Kasumi-1 (cell line): ENCODE measurements around the gene CLEC10A.

Experiments
- DNase-seq, 2 experiments: peaks; one replicate each; lab custom pipeline; 2025; lab: John Stamatoyannopoulos, UW

The CLEC10A gene

GRCh38 chr17:7038025-7038862 lies 41.8 kb downstream of the CLEC10A start:
- DNase-seq, result no peak

- peak; percentile 87 to 92 for DNase-seq
These were observed 44.3 kb downstream of the CLEC10A start, which contains the start of gene SLC16A13 for GRCh38 chr17:7035591-7036368. TSS of gene SLC16A13 (plus strand) at chr17:7036015. CDS start at chr17:7036383, 368 bp downstream.

DNA sequence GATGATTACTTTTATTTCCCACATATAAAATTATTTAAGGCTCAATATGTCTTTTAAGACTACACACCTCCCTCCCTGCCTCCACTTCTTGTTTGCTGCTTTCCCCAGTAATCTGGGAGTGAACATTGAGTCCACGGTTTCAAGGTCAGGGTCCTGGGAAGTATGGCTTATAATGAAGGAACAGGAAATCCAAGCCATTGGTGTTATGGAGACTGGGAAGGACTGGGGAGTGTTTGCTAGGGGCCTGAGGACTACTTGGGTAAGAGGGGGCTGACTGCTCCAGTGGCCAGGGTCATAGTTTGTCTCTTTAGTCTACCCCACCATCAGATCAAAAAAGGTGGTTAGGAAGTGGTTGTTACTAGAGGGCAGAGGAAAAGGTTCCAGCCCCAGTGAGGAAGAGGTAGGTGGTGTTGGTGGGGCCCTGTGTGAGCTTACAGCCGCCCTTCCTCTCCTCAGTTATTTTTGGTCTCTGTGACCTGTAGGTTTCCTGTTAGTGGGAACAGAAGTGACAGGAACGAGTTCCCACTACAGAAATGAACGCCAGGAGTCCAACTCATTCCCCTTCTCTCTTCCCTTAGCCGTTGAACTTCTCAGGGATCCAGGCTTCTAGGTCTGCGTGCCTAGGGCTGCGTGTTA lies 45.0 kb downstream of the CLEC10A start:
- peak; percentile 24 to 45 for DNase-seq

- peak; percentile 15 to 42 for DNase-seq
These were observed 50.4 kb downstream of the CLEC10A start for GRCh38 chr17:7029659-7030058.

DNA sequence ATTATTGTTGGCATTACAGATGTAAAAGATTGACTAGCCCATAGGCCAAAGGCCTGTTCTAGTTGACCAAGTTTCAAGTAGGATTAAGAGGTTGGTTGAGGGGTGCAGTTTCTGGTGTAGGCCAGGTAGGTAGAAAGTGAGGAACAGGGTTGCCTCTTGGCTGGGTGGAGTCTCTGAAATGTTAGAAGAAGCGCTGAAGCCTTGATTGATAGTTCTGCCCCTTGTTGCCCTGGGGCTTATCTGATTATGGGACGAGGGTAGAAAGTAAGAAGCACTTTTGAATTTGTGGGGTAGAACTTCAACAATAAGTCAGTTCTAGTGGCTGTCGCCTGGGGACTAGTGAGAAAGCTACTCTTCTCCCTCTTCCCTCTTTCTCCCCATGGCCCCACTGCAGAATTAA lies 51.0 kb downstream of the CLEC10A start:
- DNase-seq, result no peak

GRCh38 chr17:7027335-7027734 lies 52.7 kb downstream of the CLEC10A start:
- DNase-seq, result no peak

GRCh38 chr17:7026471-7027115 lies 53.5 kb downstream of the CLEC10A start:
- DNase-seq, result no peak

DNA sequence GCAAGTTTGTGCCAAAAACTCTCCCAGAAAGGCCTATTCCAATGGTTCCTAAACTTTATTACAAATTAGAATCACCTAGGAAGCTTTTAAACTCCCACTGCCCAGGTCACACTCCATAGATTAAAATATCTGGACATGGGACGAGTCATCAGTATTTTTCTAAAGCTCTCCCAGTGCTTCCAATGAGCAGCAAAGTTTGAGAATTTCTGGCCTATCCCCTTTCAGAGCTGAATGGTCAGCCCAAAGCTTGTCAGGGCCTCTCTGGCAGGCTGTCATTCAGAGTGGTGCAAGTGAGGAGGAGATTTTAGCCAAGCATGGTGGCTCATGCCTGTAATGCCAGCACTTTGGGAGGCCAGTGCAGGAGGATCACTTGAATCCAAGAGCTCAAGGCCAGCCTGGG lies 54.8 kb downstream of the CLEC10A start:
- DNase-seq, result no peak
